Globus pallidus (tissue), 1 donor: Measurements from ENCODE around the gene SDHAF2.
"Not testable (repeated sequence)": the region's sequence is repeated elsewhere in the genome, so short reads cannot be mapped to it uniquely, and the experiment has no call there.

ENCODE experiments used
- DNase-seq: peaks from one replicate; pipeline ENCODE4 v3.0.0-alpha.2; 2015; ENCODE audit warnings: low spot score

Gene SDHAF2

GRCh38 chr11:61425367-61426131, 4.4 kb upstream of the SDHAF2 start:
- DNase-seq, result no peak

- no peak for DNase-seq
These were observed 606 bp upstream of the SDHAF2 start for GRCh38 chr11:61429346-61429690.

- not testable (repeated sequence) for DNase-seq
These were observed 915 bp downstream of the SDHAF2 start for GRCh38 chr11:61430839-61431238.

- no peak for DNase-seq
These were observed 7.6 kb downstream of the SDHAF2 start for GRCh38 chr11:61437496-61437895.

GRCh38 chr11:61439615-61440014, 9.7 kb downstream of the SDHAF2 start:
- no peak for DNase-seq

GRCh38 chr11:61442616-61443015, 12.7 kb downstream of the SDHAF2 start:
- no peak for DNase-seq

GRCh38 chr11:61445516-61445915, 15.6 kb downstream of the SDHAF2 start:
- DNase-seq, result no peak

GRCh38 chr11:61446211-61446651, 16.3 kb downstream of the SDHAF2 start:
- DNase-seq, result peak; percentile 84

GRCh38 chr11:61447601-61448551, 18.0 kb downstream of the SDHAF2 start:
- DNase-seq, result no peak

GRCh38 chr11:61448552-61448927, 18.6 kb downstream of the SDHAF2 start:
- no peak for DNase-seq

- no peak for DNase-seq
These were observed 22.9 kb downstream of the SDHAF2 start for GRCh38 chr11:61452825-61453224.

GRCh38 chr11:61453695-61454094, 23.8 kb downstream of the SDHAF2 start:
- DNase-seq, result no peak

GRCh38 chr11:61454520-61454919, 24.6 kb downstream of the SDHAF2 start:
- no peak for DNase-seq

- DNase-seq, result peak; percentile 33
These were observed 30.6 kb downstream of the SDHAF2 start for GRCh38 chr11:61460474-61460881.

- DNase-seq, result no peak
These were observed 31.1 kb downstream of the SDHAF2 start for GRCh38 chr11:61460986-61461385.

- not testable (repeated sequence) for DNase-seq
These were observed 37.7 kb downstream of the SDHAF2 start for GRCh38 chr11:61467602-61468001.

- no peak for DNase-seq
These were observed 38.1 kb downstream of the SDHAF2 start for GRCh38 chr11:61468002-61468401.

GRCh38 chr11:61472282-61472681, 42.4 kb downstream of the SDHAF2 start:
- DNase-seq, result no peak

GRCh38 chr11:61472868-61473267, 42.9 kb downstream of the SDHAF2 start:
- DNase-seq, result peak; percentile 41

- no peak for DNase-seq
These were observed 43.6 kb downstream of the SDHAF2 start for GRCh38 chr11:61473370-61474012.

GRCh38 chr11:61474013-61474643, 44.2 kb downstream of the SDHAF2 start:
- no peak for DNase-seq

GRCh38 chr11:61475433-61475832, 45.5 kb downstream of the SDHAF2 start:
- no peak for DNase-seq
